ENCODE data around the gene ATXN1. TPM values are rescaled to one million over a fixed set of nuclear protein-coding genes. Genes with fewer than 3 reads are reported as not detected.
A peak's percentile ranks its signal among the peaks of the same experiment; 100 is the strongest.

Gene ATXN1
- total and polyA plus RNA-seq, 2 of the 13 experiments (the other 11 are each of a cell fraction or from before 2014, with no cell fraction given), result 20.7 to 39.5 TPM

- Histone ChIP-seq H3K36me3 (replicated peaks in 1 of 2; ENCODE audit: control insufficient read depth in 1 of 2, insufficient read depth in 2 of 2, low read length in 2 of 2) (peaks cover 0 to 3% of the 10 kb centered on the region in 2 experiments; a peak in 2 of 5 replicates), H3K4me2 (ENCODE audit: low read depth, low read length) (peak overlapping the region; percentile 60), H3K27me3 (ENCODE audit: control insufficient read depth in 1 of 2, insufficient read depth in 2 of 2, low read length in 2 of 2) (no peaks in the 10 kb centered on the region), H4K20me1 (ENCODE audit: insufficient read depth, low read length) (no peaks in the 10 kb centered on the region), H3K9ac (ENCODE audit: insufficient read depth, low read depth, low read length) (no peak overlapping the region), H3K27ac (ENCODE audit: extremely low read length, insufficient read depth, low read length) (peak overlapping the region; percentile 57), H3K9me3 (ENCODE audit: low read length) (no peaks in the 10 kb centered on the region), H3K4me3 (replicated peaks in 1 of 3; ENCODE audit: insufficient read depth in 1 of 3, low read depth in 2 of 3, low read length in 3 of 3) (no peak overlapping the region; a peak in 1 of 6 replicates), H2AFZ (ENCODE audit: low read length) (no peak overlapping the region), H3K79me2 (ENCODE audit: insufficient read depth, low read length) (peaks cover 28% of the 10 kb centered on the region), H3K4me1 (ENCODE audit: insufficient read depth, low read length) (peaks cover 98% of the 10 kb centered on the region)
- ChIA-PET POLR2A (interaction anchor here (0.7 to 2.2 kb wide), 7 partner anchors 14 to 57 kb away, joined by 3 to 11 read pairs (median 6); partner anchors contain the start of gene ATXN1), CTCF (ENCODE audit: low intra/inter-chr PET ratio, low total read pairs) (no interaction called here)
- BruUV-seq (replicated peaks), result no TSS peak
- in situ Hi-C loops (cut with HindIII; ENCODE audit: extremely low pct_ligation_motif_present, low pct_unique_long_range_greater_than_20kb) (no loop called here), intact Hi-C loops (cut with micrococcal nuclease; ENCODE audit: unreplicated experiment) (no loop called here)
- ATAC-seq (no peak), FAIRE-seq (no peak), DNase-seq (ENCODE audit: low spot score) (peak; percentile 44)
- 21% methylated on average over 7 of the region's 7 CpGs for WGBS (ENCODE audit: low lambda C conversion rate)
- TF ChIP-seq ZNF350 (CRISPR knock-in tag; IDR thresholded peaks at IDR 0.05; ENCODE audit: borderline replicate concordance, low read depth) (no peak), HMG20B (CRISPR knock-in tag; conservative IDR thresholded peaks at IDR 0.05) (no peak), ZSCAN31 (CRISPR knock-in tag; IDR thresholded peaks at IDR 0.05; ENCODE audit: low read depth) (no peak), ZNF101 (CRISPR knock-in tag; IDR thresholded peaks at IDR 0.05; ENCODE audit: borderline replicate concordance, low read depth) (no peak), ZNF674 (CRISPR knock-in tag; IDR thresholded peaks at IDR 0.05; ENCODE audit: low read depth) (no peak), ZNF576 (CRISPR knock-in tag; IDR thresholded peaks at IDR 0.05) (no peak), TEAD3 (CRISPR knock-in tag; optimal IDR thresholded peaks at IDR 0.05; ENCODE audit: borderline replicate concordance) (peak; percentile 82), NR2F2 (IDR thresholded peaks at IDR 0.05; ENCODE audit: borderline replicate concordance, low read depth) (no peak), POGZ (CRISPR knock-in tag; IDR thresholded peaks at IDR 0.05) (no peak), IRF2 (CRISPR knock-in tag; IDR thresholded peaks at IDR 0.05) (peak; percentile 8; the same call in 1 of the 2 replicates), CREB1 (IDR thresholded peaks at IDR 0.05) (no peak), CREB1 (CRISPR knock-in tag; IDR thresholded peaks at IDR 0.05) (peak; percentile 53; the same call in 1 of the 2 replicates), ZNF496 (CRISPR knock-in tag; IDR thresholded peaks at IDR 0.05; ENCODE audit: insufficient replicate concordance) (no peak), ZNF260 (CRISPR knock-in tag; IDR thresholded peaks at IDR 0.05; ENCODE audit: borderline replicate concordance, low read depth) (no peak), SAP130 (CRISPR knock-in tag; IDR thresholded peaks at IDR 0.05; ENCODE audit: low read depth) (0 out of 2 replicates have a peak, but pooled peaks have one; percentile 13), NFE2L2 (IDR thresholded peaks at IDR 0.05; ENCODE audit: low read length) (no peak), ZBTB21 (CRISPR knock-in tag; IDR thresholded peaks at IDR 0.05) (no peak), ZSCAN25 (CRISPR knock-in tag; IDR thresholded peaks at IDR 0.05) (no peak)
Measured at GRCh38 chr6:16730738-16731477, 30.4 kb downstream of the ATXN1 start.
